ENCODE results near the gene CMSS1. TPM values are rescaled to one million over a fixed set of nuclear protein-coding genes. Genes with fewer than 3 reads are reported as not detected.

Gene CMSS1
- total RNA-seq, 1 donor from 2014 or later, result 34.8 TPM

GRCh38 chr3:99774467-99774866 lies 43.2 kb upstream of the CMSS1 start:
- H3K27me3 ChIP-seq (ENCODE audit: low read depth), result no peaks in the 10 kb centered on the region
- H3K36me3 ChIP-seq, result no peaks in the 10 kb centered on the region
- H3K27ac ChIP-seq (replicated peaks), result no peak overlapping the region
- no peaks in the 10 kb centered on the region for H3K9me3 ChIP-seq (replicated peaks)
- H3K4me3 ChIP-seq, result no peak overlapping the region
- TF ChIP-seq CTCF (IDR thresholded peaks at IDR 0.05; ENCODE audit: borderline replicate concordance), result no peak
- intact Hi-C loops (cut with micrococcal nuclease), result no loop called here
- DNase-seq, result no peak
- no peaks in the 10 kb centered on the region for H3K4me1 ChIP-seq

- no peaks in the 10 kb centered on the region for H3K36me3 ChIP-seq
- no peak for TF ChIP-seq CTCF (IDR thresholded peaks at IDR 0.05; ENCODE audit: borderline replicate concordance)
- H3K27ac ChIP-seq (replicated peaks), result no peak overlapping the region
- H3K27me3 ChIP-seq (ENCODE audit: low read depth), result no peaks in the 10 kb centered on the region
- no peak for DNase-seq
- H3K9me3 ChIP-seq (replicated peaks), result no peaks in the 10 kb centered on the region
- no peaks in the 10 kb centered on the region for H3K4me1 ChIP-seq
- no peak overlapping the region for H3K4me3 ChIP-seq
- intact Hi-C loops (cut with micrococcal nuclease), result no loop called here
These were observed 41.0 kb upstream of the CMSS1 start for GRCh38 chr3:99776516-99777209.

- intact Hi-C loops (cut with micrococcal nuclease), result no loop called here
These were observed 40.5 kb upstream of the CMSS1 start for GRCh38 chr3:99777210-99777549.

GRCh38 chr3:99777708-99778107 lies 40.0 kb upstream of the CMSS1 start:
- Histone ChIP-seq H3K9me3 (replicated peaks) (no peaks in the 10 kb centered on the region), H3K4me3 (no peak overlapping the region), H3K27me3 (ENCODE audit: low read depth) (no peaks in the 10 kb centered on the region), H3K27ac (replicated peaks) (no peak overlapping the region), H3K36me3 (no peaks in the 10 kb centered on the region), H3K4me1 (no peaks in the 10 kb centered on the region)
- intact Hi-C loops (cut with micrococcal nuclease), result no loop called here
- no peak for TF ChIP-seq CTCF (IDR thresholded peaks at IDR 0.05; ENCODE audit: borderline replicate concordance)
- DNase-seq, result no peak

More at GRCh38 chr3:99777210-99777549, 40.5 kb upstream of the CMSS1 start:
- H3K36me3 ChIP-seq, result no peaks in the 10 kb centered on the region
- H3K4me1 ChIP-seq, result no peaks in the 10 kb centered on the region
- TF ChIP-seq CTCF (IDR thresholded peaks at IDR 0.05; ENCODE audit: borderline replicate concordance), result no peak
- H3K4me3 ChIP-seq, result no peak overlapping the region
- no peaks in the 10 kb centered on the region for H3K27me3 ChIP-seq (ENCODE audit: low read depth)
- no peak for DNase-seq
- H3K9me3 ChIP-seq (replicated peaks), result no peaks in the 10 kb centered on the region
- no peak overlapping the region for H3K27ac ChIP-seq (replicated peaks)

- DNase-seq, result no peak
- Histone ChIP-seq H3K4me3 (no peak overlapping the region), H3K9me3 (replicated peaks) (no peaks in the 10 kb centered on the region), H3K27me3 (ENCODE audit: low read depth) (no peaks in the 10 kb centered on the region), H3K36me3 (no peaks in the 10 kb centered on the region), H3K27ac (replicated peaks) (no peak overlapping the region), H3K4me1 (no peaks in the 10 kb centered on the region)
- intact Hi-C loops (cut with micrococcal nuclease), result no loop called here
- TF ChIP-seq CTCF (IDR thresholded peaks at IDR 0.05; ENCODE audit: borderline replicate concordance), result no peak
These were observed 36.9 kb upstream of the CMSS1 start for GRCh38 chr3:99780749-99781148.

Measured in left ventricle myocardium inferior (tissue), 1 donor.